H9 (cell line): Measurements from ENCODE around the gene ARMH1. TPM values are rescaled to one million over a fixed set of nuclear protein-coding genes. Genes with fewer than 3 reads are reported as not detected.
A peak's percentile ranks its signal among the peaks of the same experiment; 100 is the strongest.

ENCODE experiments used
- DNase-seq: peaks from one replicate; pipeline ENCODE4 v3.0.0-alpha.2; 2017
- H2AFZ ChIP-seq: one replicate; pipeline ENCODE4 v1.6.1; 2013; ENCODE audit warnings: mild to moderate bottlenecking, low read length, control low read depth, moderate library complexity
- H2AK5ac ChIP-seq: 2 replicates; pipeline ENCODE4 v1.6.1; 2013; ENCODE audit warnings: low read length, control low read depth, mixed read lengths; ENCODE audit not compliant: insufficient read length
- H2BK120ac ChIP-seq: one replicate; pipeline ENCODE4 v1.6.1; 2013; ENCODE audit warnings: low read depth, mild to moderate bottlenecking, low read length, control low read depth, inconsistent platforms; ENCODE audit not compliant: poor library complexity, severe bottlenecking
- H2BK12ac ChIP-seq: 2 replicates; pipeline ENCODE4 v1.6.1; 2013; ENCODE audit warnings: low read length, control low read depth, mixed read lengths, low read depth; ENCODE audit not compliant: insufficient read length
- H2BK15ac ChIP-seq: 2 replicates; pipeline ENCODE4 v1.6.1; 2013; ENCODE audit warnings: low read depth, low read length, control low read depth
- H2BK20ac ChIP-seq: one replicate; pipeline ENCODE4 v1.6.1; 2013; ENCODE audit warnings: low read depth, mild to moderate bottlenecking, low read length, control low read depth, inconsistent platforms; ENCODE audit not compliant: poor library complexity, severe bottlenecking
- H2BK5ac ChIP-seq: 2 replicates; pipeline ENCODE4 v1.6.1; 2013; ENCODE audit warnings: low read length, control low read depth, mixed read lengths; ENCODE audit not compliant: insufficient read length
- H3K14ac ChIP-seq: 2 replicates; pipeline ENCODE4 v1.6.1; 2013; ENCODE audit warnings: low read length, control low read depth; ENCODE audit not compliant: insufficient read depth
- H3K18ac ChIP-seq: 2 replicates; pipeline ENCODE4 v1.6.1; 2013; ENCODE audit warnings: low read depth, mild to moderate bottlenecking, mixed read lengths, low read length, control low read depth; ENCODE audit not compliant: insufficient read length
- H3K23ac ChIP-seq: 2 replicates; pipeline ENCODE4 v1.6.1; 2013; ENCODE audit warnings: low read length, control low read depth, mixed read lengths, low read depth; ENCODE audit not compliant: insufficient read length
- H3K23me2 ChIP-seq: 2 replicates; pipeline ENCODE4 v1.6.1; 2013; ENCODE audit warnings: low read depth, mild to moderate bottlenecking, mixed read lengths, low read length, control low read depth; ENCODE audit not compliant: insufficient read length, poor library complexity, severe bottlenecking
- H3K27ac ChIP-seq: 2 replicates; pipeline ENCODE4 v1.5.1; 2013; ENCODE audit warnings: low read length, control low read depth, mixed read lengths, low read depth; ENCODE audit not compliant: insufficient read length
- H3K27me3 ChIP-seq: 2 replicates; pipeline ENCODE4 v1.6.1; 2013; ENCODE audit warnings: low read length, control low read depth, inconsistent platforms; ENCODE audit not compliant: insufficient read depth
- H3K4ac ChIP-seq: 2 replicates; pipeline ENCODE4 v1.6.1; 2013; ENCODE audit warnings: low read depth, mild to moderate bottlenecking, control low read depth, inconsistent platforms, low read length, moderate library complexity
- H3K4me1 ChIP-seq: 2 replicates; pipeline ENCODE4 v1.6.1; 2013; ENCODE audit warnings: low read length, control low read depth, inconsistent platforms; ENCODE audit not compliant: insufficient read depth
- H3K4me2 ChIP-seq: 2 replicates; pipeline ENCODE4 v1.6.1; 2013; ENCODE audit warnings: low read length, control low read depth, mixed read lengths; ENCODE audit not compliant: insufficient read length, insufficient read depth
- H3K56ac ChIP-seq: 2 replicates; pipeline ENCODE4 v1.6.1; 2013; ENCODE audit warnings: low read depth, mild to moderate bottlenecking, mixed read lengths, low read length, control low read depth; ENCODE audit not compliant: insufficient read length
- H3K79me1 ChIP-seq: 2 replicates; pipeline ENCODE4 v1.6.1; 2013; ENCODE audit warnings: low read depth, mild to moderate bottlenecking, moderate library complexity, low read length, control low read depth, inconsistent platforms; ENCODE audit not compliant: insufficient read depth, poor library complexity, severe bottlenecking
- H3K79me2 ChIP-seq: 2 replicates; pipeline ENCODE4 v1.6.1; 2013; ENCODE audit warnings: low read length, control low read depth, inconsistent platforms; ENCODE audit not compliant: insufficient read depth
- H3K9ac ChIP-seq: 2 replicates; pipeline ENCODE4 v1.6.1; 2013; ENCODE audit warnings: low read length, control low read depth, mixed read lengths; ENCODE audit not compliant: insufficient read length; ENCODE audit errors: extremely low read depth
- H3K9me3 ChIP-seq: one replicate; pipeline ENCODE4 v1.6.1; 2013; ENCODE audit warnings: low read depth, low read length, inconsistent platforms; ENCODE audit not compliant: control insufficient read depth
- H3T11ph ChIP-seq: one replicate; pipeline ENCODE4 v1.6.1; 2013; ENCODE audit warnings: mild to moderate bottlenecking, low read length, control low read depth, inconsistent platforms
- H4K20me1 ChIP-seq: one replicate; pipeline ENCODE4 v1.6.1; 2013; ENCODE audit not compliant: control insufficient read depth, insufficient read length, insufficient read depth
- H4K5ac ChIP-seq: 2 replicates; pipeline ENCODE4 v1.6.1; 2013; ENCODE audit warnings: low read depth, mild to moderate bottlenecking, mixed read lengths, low read length, control low read depth; ENCODE audit not compliant: insufficient read length
- H4K8ac ChIP-seq: replicated peaks from 2 replicates; pipeline ENCODE4 v1.6.1; 2013; ENCODE audit warnings: low read length, control low read depth, mixed read lengths, low read depth; ENCODE audit not compliant: insufficient read length
- H4K91ac ChIP-seq: 2 replicates; pipeline ENCODE4 v1.6.1; 2013; ENCODE audit warnings: low read depth, mild to moderate bottlenecking, moderate library complexity, mixed read lengths, low read length, control low read depth; ENCODE audit not compliant: insufficient read length
- H3K27ac Mint-ChIP-seq, 3 experiments: 2 replicates in 2 of 3; 3 replicates in 1 of 3; pipeline ENCODE4 v1.8.0; 2020 to 2021; ENCODE audit warnings: mixed read lengths in 3 of 3, mild to moderate bottlenecking in 1 of 3, moderate library complexity in 1 of 3
- H3K27me3 Mint-ChIP-seq: 2 replicates; pipeline ENCODE4 v1.8.0; 2021; ENCODE audit warnings: low read depth, mild to moderate bottlenecking, moderate library complexity, mixed read lengths
- H3K36me3 Mint-ChIP-seq, 3 experiments: 2 replicates in 2 of 3; 3 replicates in 1 of 3; pipeline ENCODE4 v1.8.0; 2020 to 2021; ENCODE audit warnings: low read depth in 3 of 3, mixed read lengths in 3 of 3; ENCODE audit not compliant: insufficient read depth in 1 of 3
- H3K4me1 Mint-ChIP-seq, 2 experiments: 2 replicates each; pipeline ENCODE4 v1.8.0; 2020; ENCODE audit warnings: mixed read lengths in 2 of 2
- H3K4me3 Mint-ChIP-seq, 2 experiments: 2 replicates in 1 of 2; 3 replicates in 1 of 2; pipeline ENCODE4 v1.8.0; 2020 to 2021; ENCODE audit warnings: mild to moderate bottlenecking in 2 of 2, mixed read lengths in 2 of 2, moderate library complexity in 1 of 2
- H3K9me3 Mint-ChIP-seq, 2 experiments: 2 replicates in 1 of 2; 3 replicates in 1 of 2; pipeline ENCODE4 v1.8.0; 2020; ENCODE audit warnings: mild to moderate bottlenecking in 2 of 2, mixed read lengths in 2 of 2, moderate library complexity in 1 of 2
- WGBS: extraction: QIAGEN DNeasy Blood & Tissue Kit; methylation state at CpG from one replicate; pipeline ENCODE4 v1.1.7; 2013; ENCODE audit warnings: missing lambda C conversion rate, low lambda C conversion rate, mixed read lengths; ENCODE audit not compliant: insufficient read length; ENCODE audit errors: extremely low coverage; 5-methylcytosine and 5-hydroxymethylcytosine counted together
- total RNA-seq: library from RNA; stranded (reverse); gene quantifications from 2 replicates; pipeline ENCODE4 v1.2.1, GENCODE V29; 2021
- TF ChIP-seq, protein P1 (sequence below): fragments of 200-600 bp; sonication (generic); conservative IDR thresholded peaks from 3 replicates; pipeline ENCODE4 v1.8.0; 2021; ENCODE audit warnings: antibody characterized with exemption, mild to moderate bottlenecking

Gene ARMH1
- total RNA-seq, 1 experiment from 2014 or later = 1.0 TPM

- Histone ChIP-seq H2BK12ac (no peak overlapping the region), H3K4ac (no peak overlapping the region), H2BK120ac (no peak overlapping the region), H4K20me1 (no peaks in the 10 kb centered on the region), H3K14ac (no peak overlapping the region), H3T11ph (no peak overlapping the region), H2BK5ac (no peak overlapping the region), H3K18ac (no peak overlapping the region), H3K9me3 (no peaks in the 10 kb centered on the region), H2AFZ (no peak overlapping the region), H3K79me1 (peaks cover 4% of the 10 kb centered on the region), H2AK5ac (no peak overlapping the region), H3K4me2 (no peak overlapping the region), H3K79me2 (no peaks in the 10 kb centered on the region), H3K23me2 (peaks cover 11% of the 10 kb centered on the region), H2BK20ac (no peak overlapping the region), H3K23ac (no peak overlapping the region), H4K5ac (no peak overlapping the region), H3K27me3 (no peaks in the 10 kb centered on the region), H3K4me1 (peaks cover 3% of the 10 kb centered on the region; the same call in 1 of the 2 replicates), H3K9ac (no peak overlapping the region), H4K91ac (no peak overlapping the region), H3K56ac (no peak overlapping the region), H4K8ac (no peak overlapping the region), H2BK15ac (no peak overlapping the region), H3K27ac (no peak overlapping the region)
- Mint-ChIP-seq H3K4me3 (no peak overlapping the region; a peak in 1 of 5 replicates), H3K27me3 (peaks cover 1% of the 10 kb centered on the region; the same call in 1 of the 2 replicates), H3K4me1 (peaks cover 13 to 14% of the 10 kb centered on the region in 2 experiments), H3K27ac (0 out of 7 replicates have a peak overlapping the region, but pooled peaks of 1 of the 3 experiments have one; percentile 29), H3K9me3 (no peaks in the 10 kb centered on the region), H3K36me3 (peaks cover 33 to 74% (median 70%) of the 10 kb centered on the region in 3 experiments; a peak in 6 of 7 replicates)
- WGBS = no CpG with 5 or more reads among the region's 14 CpGs
- TF ChIP-seq, protein P1, sequence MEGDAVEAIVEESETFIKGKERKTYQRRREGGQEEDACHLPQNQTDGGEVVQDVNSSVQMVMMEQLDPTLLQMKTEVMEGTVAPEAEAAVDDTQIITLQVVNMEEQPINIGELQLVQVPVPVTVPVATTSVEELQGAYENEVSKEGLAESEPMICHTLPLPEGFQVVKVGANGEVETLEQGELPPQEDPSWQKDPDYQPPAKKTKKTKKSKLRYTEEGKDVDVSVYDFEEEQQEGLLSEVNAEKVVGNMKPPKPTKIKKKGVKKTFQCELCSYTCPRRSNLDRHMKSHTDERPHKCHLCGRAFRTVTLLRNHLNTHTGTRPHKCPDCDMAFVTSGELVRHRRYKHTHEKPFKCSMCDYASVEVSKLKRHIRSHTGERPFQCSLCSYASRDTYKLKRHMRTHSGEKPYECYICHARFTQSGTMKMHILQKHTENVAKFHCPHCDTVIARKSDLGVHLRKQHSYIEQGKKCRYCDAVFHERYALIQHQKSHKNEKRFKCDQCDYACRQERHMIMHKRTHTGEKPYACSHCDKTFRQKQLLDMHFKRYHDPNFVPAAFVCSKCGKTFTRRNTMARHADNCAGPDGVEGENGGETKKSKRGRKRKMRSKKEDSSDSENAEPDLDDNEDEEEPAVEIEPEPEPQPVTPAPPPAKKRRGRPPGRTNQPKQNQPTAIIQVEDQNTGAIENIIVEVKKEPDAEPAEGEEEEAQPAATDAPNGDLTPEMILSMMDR = no peak
- no peak for DNase-seq
These were observed 38.3 kb upstream of the ARMH1 start for GRCh38 chr1:44636083-44636687.
